ENCODE data around the gene RXRA. TPM values are rescaled to one million over a fixed set of nuclear protein-coding genes. Genes with fewer than 3 reads are reported as not detected.

RXRA gene
- total and polyA plus RNA-seq, 2 of the 4 experiments (the other 2 are of a cell fraction): 7.5 to 17.9 TPM

DNA sequence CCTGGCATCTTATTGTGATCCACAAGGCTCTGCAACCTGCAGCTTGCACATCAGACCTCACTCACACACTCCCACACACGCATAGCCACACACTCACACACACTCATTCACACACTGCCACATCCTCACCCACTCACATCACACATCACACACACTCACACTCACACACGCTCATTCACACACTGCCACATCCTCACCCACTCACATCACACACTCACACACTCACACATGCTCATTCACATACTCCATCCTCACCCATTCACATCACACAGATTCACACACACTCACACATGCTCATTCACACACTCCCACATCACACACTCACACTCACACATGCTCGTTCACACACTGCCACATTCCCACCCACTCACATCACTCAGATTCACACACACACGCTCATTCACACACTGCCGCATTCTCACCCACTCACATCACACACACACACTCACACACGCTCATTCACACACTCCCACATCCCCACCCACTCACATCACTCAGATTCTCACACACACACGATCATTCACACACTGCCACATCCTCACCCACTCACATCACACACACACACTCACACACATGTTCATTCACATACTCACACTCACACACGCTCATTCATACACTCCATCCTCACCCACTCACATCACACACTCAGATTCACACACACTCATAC lies 47.1 kb upstream of the RXRA start:
- in situ Hi-C loops (cut with MboI; ENCODE audit: low sequenced_read_pairs): no loop called here
- WGBS, 2 experiments (ENCODE audit: extremely low coverage in 2 of 2, insufficient read length in 1 of 2): 63 to 100% methylated on average over 1 to 8 of the region's 8 CpGs
- intact Hi-C loops (cut with micrococcal nuclease): no loop called here

More for the DNA sequence above, 47.1 kb upstream of the RXRA start:
- Histone ChIP-seq H3K4me3 (ENCODE audit: insufficient read depth, low read depth, low read length) (no peak overlapping the region), H4K91ac (ENCODE audit: insufficient read depth, low read depth, low read length) (no peak overlapping the region), H2AK5ac (ENCODE audit: low read depth, low read length) (0 out of 2 replicates have a peak overlapping the region, but pooled peaks have one; percentile 3), H3K4me2 (ENCODE audit: low read depth, low read length) (no peak overlapping the region), H3K56ac (ENCODE audit: extremely low read depth, insufficient read depth, low read length) (no peak overlapping the region), H3K4ac (ENCODE audit: low read depth, low read length) (no peak overlapping the region), H2BK120ac (ENCODE audit: low read depth, low read length) (no peak overlapping the region), H2AK9ac (replicated peaks; ENCODE audit: low read depth, low read length, poor library complexity) (no peak overlapping the region), H2BK20ac (ENCODE audit: low read depth, low read length) (no peak overlapping the region), H4K8ac (ENCODE audit: low read depth in 2 of 2, low read length in 2 of 2) (no peak overlapping the region), H3K79me1 (ENCODE audit: low read depth in 1 of 2, low read length in 2 of 2) (no peaks in the 10 kb centered on the region), H4K5ac (ENCODE audit: low read depth, low read length) (no peak overlapping the region), H3K23ac (ENCODE audit: low read depth, low read length) (no peak overlapping the region), H2AFZ (replicated peaks; ENCODE audit: low read length, poor library complexity) (no peak overlapping the region), H3K9me3 (ENCODE audit: control insufficient read depth, insufficient read depth, low read length) (peaks cover 7% of the 10 kb centered on the region), H3K18ac (ENCODE audit: low read depth, low read length) (no peak overlapping the region), H3K9me1 (ENCODE audit: insufficient read depth, low read length) (no peaks in the 10 kb centered on the region), H2BK5ac (ENCODE audit: low read depth, low read length, poor library complexity, severe bottlenecking) (peak overlapping the region; percentile 62), H3K9ac (ENCODE audit: low read depth, low read length) (no peak overlapping the region), H3K4me1 (ENCODE audit: control insufficient read depth, insufficient read depth, low read length) (peaks cover 6% of the 10 kb centered on the region; the same call in 1 of the 2 replicates), H3K27me3 (ENCODE audit: control insufficient read depth, insufficient read depth, low read length) (peaks cover 43% of the 10 kb centered on the region), H3K27ac (ENCODE audit: insufficient read depth, low read length) (no peak overlapping the region), H3K36me3 (ENCODE audit: control insufficient read depth, insufficient read depth, low read length) (no peaks in the 10 kb centered on the region), H4K20me1 (ENCODE audit: insufficient read depth, low read length) (no peaks in the 10 kb centered on the region), H3K14ac (replicated peaks; ENCODE audit: low read depth, low read length) (no peak overlapping the region), H2BK15ac (ENCODE audit: low read depth, low read length) (no peak overlapping the region)
- BruUV-seq (replicated peaks): no TSS peak
- ChIA-PET CTCF (no interaction called here), POLR2A (ENCODE audit: unreplicated experiment) (no interaction called here)
- TF ChIP-seq, protein P1, sequence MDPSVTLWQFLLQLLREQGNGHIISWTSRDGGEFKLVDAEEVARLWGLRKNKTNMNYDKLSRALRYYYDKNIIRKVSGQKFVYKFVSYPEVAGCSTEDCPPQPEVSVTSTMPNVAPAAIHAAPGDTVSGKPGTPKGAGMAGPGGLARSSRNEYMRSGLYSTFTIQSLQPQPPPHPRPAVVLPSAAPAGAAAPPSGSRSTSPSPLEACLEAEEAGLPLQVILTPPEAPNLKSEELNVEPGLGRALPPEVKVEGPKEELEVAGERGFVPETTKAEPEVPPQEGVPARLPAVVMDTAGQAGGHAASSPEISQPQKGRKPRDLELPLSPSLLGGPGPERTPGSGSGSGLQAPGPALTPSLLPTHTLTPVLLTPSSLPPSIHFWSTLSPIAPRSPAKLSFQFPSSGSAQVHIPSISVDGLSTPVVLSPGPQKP (IDR thresholded peaks at IDR 0.05; ENCODE audit: borderline replicate concordance, low read depth, low read length): no peak
- TF ChIP-seq MXI1 (IDR thresholded peaks at IDR 0.05; ENCODE audit: borderline replicate concordance, low read depth, low read length): no peak
- no peak for TF ChIP-seq USF2 (IDR thresholded peaks at IDR 0.05; ENCODE audit: low read depth, low read length)
- no peak for TF ChIP-seq RFX5 (IDR thresholded peaks at IDR 0.05; ENCODE audit: low read depth, low read length)
- no peak for TF ChIP-seq POLR2A (IDR thresholded peaks at IDR 0.05; ENCODE audit: low read depth, low read length)
- TF ChIP-seq NFE2L2 (IDR thresholded peaks at IDR 0.05; ENCODE audit: low read depth, low read length): no peak
- no peak for TF ChIP-seq SMC3 (IDR thresholded peaks at IDR 0.05; ENCODE audit: low read depth, low read length)
- TF ChIP-seq RAD21 (IDR thresholded peaks at IDR 0.05; ENCODE audit: low read length): no peak
- TF ChIP-seq FOS (IDR thresholded peaks at IDR 0.05; ENCODE audit: low read depth, low read length): no peak
- TF ChIP-seq MAFK (IDR thresholded peaks at IDR 0.05; ENCODE audit: low read depth, low read length): no peak
- TF ChIP-seq BHLHE40 (IDR thresholded peaks at IDR 0.05; ENCODE audit: low read depth, low read length): no peak
- TF ChIP-seq MAZ (IDR thresholded peaks at IDR 0.05; ENCODE audit: borderline replicate concordance, low read depth, low read length): no peak
- TF ChIP-seq CTCF (conservative IDR thresholded peaks at IDR 0.05; ENCODE audit: low read depth, low read length): no peak
- no peak for TF ChIP-seq CEBPB (IDR thresholded peaks at IDR 0.05; ENCODE audit: low read depth, low read length)
- TF ChIP-seq CHD1 (IDR thresholded peaks at IDR 0.05; ENCODE audit: low read depth, low read length): no peak
- no peak for TF ChIP-seq RCOR1 (IDR thresholded peaks at IDR 0.05; ENCODE audit: insufficient replicate concordance, low read length)
- dilution Hi-C loops (cut with HindIII; ENCODE audit: low sequenced_read_pairs, unreplicated experiment): no loop called here
- ATAC-seq (ENCODE audit: low read depth) (no peak), DNase-seq (no peak)
